ENCODE measurements around the gene SLC7A10. TPM values are rescaled to one million over a fixed set of nuclear protein-coding genes. Genes with fewer than 3 reads are reported as not detected.

The SLC7A10 gene
- polyA plus RNA-seq, 1 of the 3 experiments (the other 2 are of a cell fraction): 0.02 TPM

- Histone ChIP-seq H3K4me2 (no peak overlapping the region), H3F3A (replicated peaks; ENCODE audit: insufficient read depth) (peaks cover 3% of the 10 kb centered on the region), H3K36me3 (replicated peaks in 1 of 2; ENCODE audit: control insufficient read depth in 1 of 2, insufficient read depth in 2 of 2, low read length in 1 of 2) (no peaks in the 10 kb centered on the region), H3K27ac (ENCODE audit: low read depth in 2 of 2, low read length in 1 of 2) (no peak overlapping the region), H3K4me1 (ENCODE audit: control insufficient read depth in 1 of 2, insufficient read depth in 2 of 2, low read depth in 1 of 2, low read length in 1 of 2) (no peaks in the 10 kb centered on the region), H3K9me2 (no peaks in the 10 kb centered on the region), H3K27me3 (ENCODE audit: insufficient read depth) (no peaks in the 10 kb centered on the region), H2AFZ (ENCODE audit: low read depth) (no peak overlapping the region), H3K9me3 (no peaks in the 10 kb centered on the region), H3K79me2 (ENCODE audit: insufficient read depth) (no peaks in the 10 kb centered on the region), H3K9ac (no peak overlapping the region), H4K20me1 (ENCODE audit: insufficient read depth) (no peaks in the 10 kb centered on the region), H3K4me3 (ENCODE audit: low read depth in 2 of 2, low read length in 1 of 2) (no peak overlapping the region)
- 69% methylated on average over 7 of the region's 8 CpGs for WGBS (ENCODE audit: low lambda C conversion rate)
- ChIA-PET CTCF (interaction anchor here (0.6 to 14.8 kb wide), 5 partner anchors 12 to 173 kb away, joined by 3 to 511 read pairs (median 9); partner anchors contain the start of gene CEBPA), POLR2A (no interaction called here)
- DNase-seq: peak; percentile 40
- TF ChIP-seq MEF2A (IDR thresholded peaks at IDR 0.05; ENCODE audit: borderline replicate concordance, low read depth): no peak
- no peak for TF ChIP-seq RFX5 (IDR thresholded peaks at IDR 0.05; ENCODE audit: low read length)
- no peak for TF ChIP-seq CTCF (IDR thresholded peaks at IDR 0.05)
- TF ChIP-seq PBX3 (IDR thresholded peaks at IDR 0.05): no peak
Measured at GRCh38 chr19:33248104-33248503, 22.5 kb upstream of the SLC7A10 start.

- POLR2A ChIA-PET: no interaction called here
- no peak overlapping the region for H3K4me2 ChIP-seq
- no peaks in the 10 kb centered on the region for H3K9me2 ChIP-seq
- peak; percentile 27 for DNase-seq
- no peak overlapping the region for H3K9ac ChIP-seq
- no peaks in the 10 kb centered on the region for H3K4me1 ChIP-seq (ENCODE audit: control insufficient read depth in 1 of 2, insufficient read depth in 2 of 2, low read depth in 1 of 2, low read length in 1 of 2)
- no peaks in the 10 kb centered on the region for H3K9me3 ChIP-seq
- no peaks in the 10 kb centered on the region for H4K20me1 ChIP-seq (ENCODE audit: insufficient read depth)
- no peak overlapping the region for H2AFZ ChIP-seq (ENCODE audit: low read depth)
- H3K4me3 ChIP-seq (ENCODE audit: low read depth in 2 of 2, low read length in 1 of 2): no peak overlapping the region
- CTCF ChIA-PET: interaction anchor here (0.6 to 14.8 kb wide), 7 partner anchors 12 to 174 kb away, joined by 3 to 511 read pairs (median 3); partner anchors contain the start of gene CEBPA
- TF ChIP-seq CHD2 (IDR thresholded peaks at IDR 0.05; ENCODE audit: low read length, partially characterized antibody): no peak
- no peak for TF ChIP-seq USF1 (IDR thresholded peaks at IDR 0.05; ENCODE audit: borderline replicate concordance, low read depth)
- H3K36me3 ChIP-seq (replicated peaks in 1 of 2; ENCODE audit: control insufficient read depth in 1 of 2, insufficient read depth in 2 of 2, low read length in 1 of 2): no peaks in the 10 kb centered on the region
- H3K27me3 ChIP-seq (ENCODE audit: insufficient read depth): no peaks in the 10 kb centered on the region
- 86% methylated on average over 1 of the region's 1 CpG for WGBS (ENCODE audit: low lambda C conversion rate)
- no peaks in the 10 kb centered on the region for H3K79me2 ChIP-seq (ENCODE audit: insufficient read depth)
- H3F3A ChIP-seq (replicated peaks; ENCODE audit: insufficient read depth): peaks cover 3% of the 10 kb centered on the region
- H3K27ac ChIP-seq (ENCODE audit: low read depth in 2 of 2, low read length in 1 of 2): no peak overlapping the region
Measured at GRCh38 chr19:33247441-33247819, 21.8 kb upstream of the SLC7A10 start.

Measured in SK-N-SH (cell line).